BLaER1 (cell line): ENCODE data around the gene MS4A18.
A peak's percentile ranks its signal among the peaks of the same experiment; 100 is the strongest.

ENCODE experiments used
- H3K27ac ChIP-seq: shearing (Covaris generic); formaldehyde crosslinking; 2 replicates; pipeline ENCODE4 v1.8.1; 2022
- H3K27me3 ChIP-seq: shearing (Covaris generic); formaldehyde crosslinking; 2 replicates; pipeline ENCODE4 v1.8.1; 2022
- H3K36me3 ChIP-seq: shearing (Covaris generic); formaldehyde crosslinking; 2 replicates; pipeline ENCODE4 v1.8.1; 2022
- H3K4me1 ChIP-seq: shearing (Covaris generic); formaldehyde crosslinking; 2 replicates; pipeline ENCODE4 v1.8.1; 2022
- H3K4me2 ChIP-seq: shearing (Covaris generic); formaldehyde crosslinking; 2 replicates; pipeline ENCODE4 v1.8.1; 2022
- H3K4me3 ChIP-seq: shearing (Covaris generic); formaldehyde crosslinking; 2 replicates; pipeline ENCODE4 v1.8.1; 2022
- H3K9ac ChIP-seq: shearing (Covaris generic); formaldehyde crosslinking; 2 replicates; pipeline ENCODE4 v1.8.1; 2022
- H3K9me3 ChIP-seq: shearing (Covaris generic); formaldehyde crosslinking; 2 replicates; pipeline ENCODE4 v1.8.1; 2022
- H4K20me1 ChIP-seq: shearing (Covaris generic); formaldehyde crosslinking; 2 replicates; pipeline ENCODE4 v1.8.1; 2022
- Cebpa-rat ChIP-seq: shearing (Covaris generic); IDR thresholded peaks from 2 replicates; pipeline ENCODE4 v1.8.1; 2022

MS4A18 gene

DNA sequence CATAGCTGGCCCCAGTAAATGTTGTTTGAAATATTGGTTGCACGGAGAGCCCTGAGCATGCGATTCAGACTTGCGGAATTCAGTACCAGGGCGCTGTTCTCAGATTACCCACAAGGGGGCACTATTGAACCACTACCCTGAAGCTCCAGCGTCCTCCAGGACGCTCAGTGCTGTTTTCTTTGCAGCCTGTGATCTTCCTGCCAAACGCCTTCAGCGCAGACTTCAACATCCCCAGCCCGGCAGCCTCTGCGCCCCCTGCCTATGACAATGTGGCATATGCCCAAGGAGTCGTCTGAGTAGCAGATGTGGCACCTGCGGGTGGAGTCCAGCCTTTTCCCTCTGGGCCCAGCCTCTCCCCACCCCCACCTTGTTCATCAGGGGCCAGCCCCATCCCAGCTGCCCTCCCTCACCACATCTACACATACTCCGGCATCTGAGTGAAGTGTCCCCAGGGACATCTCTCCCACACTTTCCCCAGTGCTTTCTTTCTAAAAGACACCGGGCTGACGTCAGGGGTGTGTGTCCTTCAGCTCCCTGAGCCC, 51.0 kb downstream of the MS4A18 start:
- Histone ChIP-seq H3K27me3 (no peaks in the 10 kb centered on the region), H3K4me1 (peaks cover 60% of the 10 kb centered on the region), H3K4me3 (no peak overlapping the region), H3K9ac (peak overlapping the region; percentile 15; the same call in 1 of the 2 replicates), H3K9me3 (no peaks in the 10 kb centered on the region), H3K27ac (0 out of 2 replicates have a peak overlapping the region, but pooled peaks have one; percentile 52), H3K36me3 (no peaks in the 10 kb centered on the region), H3K4me2 (peak overlapping the region; percentile 77), H4K20me1 (no peaks in the 10 kb centered on the region)
- no peak for TF ChIP-seq Cebpa-rat

DNA sequence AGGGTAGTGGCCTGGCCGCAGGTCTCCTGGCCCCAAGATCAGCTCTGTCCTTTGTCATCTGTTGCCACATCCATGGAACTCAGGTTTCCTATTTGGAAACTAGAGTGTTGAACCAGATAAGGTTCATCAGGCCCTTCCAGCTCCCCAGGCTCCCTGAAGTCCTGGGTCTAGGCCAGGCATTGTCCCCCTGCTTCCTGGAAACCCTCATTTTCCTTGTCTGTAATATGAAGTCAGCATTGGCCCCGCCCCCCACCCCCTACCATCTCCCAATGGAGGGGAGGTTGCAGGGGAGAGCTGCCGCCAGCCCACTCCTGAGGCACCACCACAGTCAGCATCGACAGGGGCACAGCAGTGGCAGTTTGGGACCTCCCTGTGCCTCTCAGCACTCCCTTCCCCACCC, 51.6 kb downstream of the MS4A18 start:
- H4K20me1 ChIP-seq, result no peaks in the 10 kb centered on the region
- TF ChIP-seq Cebpa-rat, result no peak
- peak overlapping the region; percentile 52; the same call in 1 of the 2 replicates for H3K27ac ChIP-seq
- peak overlapping the region; percentile 15; the same call in 1 of the 2 replicates for H3K9ac ChIP-seq
- no peak overlapping the region for H3K4me3 ChIP-seq
- H3K9me3 ChIP-seq, result no peaks in the 10 kb centered on the region
- H3K4me1 ChIP-seq, result peaks cover 65% of the 10 kb centered on the region
- no peaks in the 10 kb centered on the region for H3K36me3 ChIP-seq
- H3K27me3 ChIP-seq, result no peaks in the 10 kb centered on the region
- H3K4me2 ChIP-seq, result peak overlapping the region; percentile 72

- Histone ChIP-seq H3K9me3 (no peaks in the 10 kb centered on the region), H3K4me2 (peak overlapping the region; percentile 72; the same call in 1 of the 2 replicates), H3K9ac (no peak overlapping the region), H3K27ac (no peak overlapping the region), H3K36me3 (no peaks in the 10 kb centered on the region), H3K4me1 (peaks cover 65% of the 10 kb centered on the region), H3K27me3 (no peaks in the 10 kb centered on the region), H3K4me3 (no peak overlapping the region), H4K20me1 (no peaks in the 10 kb centered on the region)
- TF ChIP-seq Cebpa-rat, result no peak
Observed at GRCh38 chr11:60777106-60777505, 52.6 kb downstream of the MS4A18 start.

- no peak overlapping the region for H3K27ac ChIP-seq
- H3K4me1 ChIP-seq, result peaks cover 61% of the 10 kb centered on the region
- H4K20me1 ChIP-seq, result no peaks in the 10 kb centered on the region
- H3K4me3 ChIP-seq, result no peak overlapping the region
- H3K36me3 ChIP-seq, result no peaks in the 10 kb centered on the region
- H3K9me3 ChIP-seq, result no peaks in the 10 kb centered on the region
- no peak overlapping the region for H3K4me2 ChIP-seq
- no peak for TF ChIP-seq Cebpa-rat
- H3K27me3 ChIP-seq, result no peaks in the 10 kb centered on the region
- no peak overlapping the region for H3K9ac ChIP-seq
Observed at GRCh38 chr11:60777572-60777971, 53.1 kb downstream of the MS4A18 start.

GRCh38 chr11:60780065-60780464, 55.5 kb downstream of the MS4A18 start:
- no peak overlapping the region for H3K27ac ChIP-seq
- no peaks in the 10 kb centered on the region for H4K20me1 ChIP-seq
- no peak overlapping the region for H3K4me2 ChIP-seq
- no peaks in the 10 kb centered on the region for H3K36me3 ChIP-seq
- H3K9ac ChIP-seq, result no peak overlapping the region
- no peak for TF ChIP-seq Cebpa-rat
- no peak overlapping the region for H3K4me3 ChIP-seq
- no peaks in the 10 kb centered on the region for H3K9me3 ChIP-seq
- H3K27me3 ChIP-seq, result no peaks in the 10 kb centered on the region
- H3K4me1 ChIP-seq, result peaks cover 36% of the 10 kb centered on the region

DNA sequence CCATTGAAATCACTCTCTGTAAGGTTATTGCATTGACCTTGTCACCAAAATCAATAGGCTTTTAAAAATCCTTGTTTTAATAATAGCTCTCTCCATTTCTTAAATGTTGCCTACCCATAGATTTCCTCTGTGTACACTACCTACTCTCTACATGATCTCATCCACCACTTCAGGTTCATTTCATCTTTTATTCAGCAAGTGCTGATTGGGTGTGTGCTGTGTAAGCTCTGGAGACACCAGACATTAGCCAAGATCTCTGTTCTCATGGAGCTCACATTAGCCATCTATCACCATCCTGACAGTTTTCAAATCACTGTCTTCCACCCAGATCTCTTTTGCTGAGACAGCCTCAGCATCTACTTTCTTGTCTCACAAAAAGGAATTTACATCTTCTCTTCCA, 56.3 kb downstream of the MS4A18 start:
- no peak overlapping the region for H3K4me3 ChIP-seq
- H3K4me2 ChIP-seq, result no peak overlapping the region
- H3K9me3 ChIP-seq, result no peaks in the 10 kb centered on the region
- no peaks in the 10 kb centered on the region for H3K36me3 ChIP-seq
- H4K20me1 ChIP-seq, result no peaks in the 10 kb centered on the region
- H3K27ac ChIP-seq, result no peak overlapping the region
- H3K9ac ChIP-seq, result no peak overlapping the region
- TF ChIP-seq Cebpa-rat, result no peak
- peaks cover 31% of the 10 kb centered on the region for H3K4me1 ChIP-seq
- H3K27me3 ChIP-seq, result no peaks in the 10 kb centered on the region

DNA sequence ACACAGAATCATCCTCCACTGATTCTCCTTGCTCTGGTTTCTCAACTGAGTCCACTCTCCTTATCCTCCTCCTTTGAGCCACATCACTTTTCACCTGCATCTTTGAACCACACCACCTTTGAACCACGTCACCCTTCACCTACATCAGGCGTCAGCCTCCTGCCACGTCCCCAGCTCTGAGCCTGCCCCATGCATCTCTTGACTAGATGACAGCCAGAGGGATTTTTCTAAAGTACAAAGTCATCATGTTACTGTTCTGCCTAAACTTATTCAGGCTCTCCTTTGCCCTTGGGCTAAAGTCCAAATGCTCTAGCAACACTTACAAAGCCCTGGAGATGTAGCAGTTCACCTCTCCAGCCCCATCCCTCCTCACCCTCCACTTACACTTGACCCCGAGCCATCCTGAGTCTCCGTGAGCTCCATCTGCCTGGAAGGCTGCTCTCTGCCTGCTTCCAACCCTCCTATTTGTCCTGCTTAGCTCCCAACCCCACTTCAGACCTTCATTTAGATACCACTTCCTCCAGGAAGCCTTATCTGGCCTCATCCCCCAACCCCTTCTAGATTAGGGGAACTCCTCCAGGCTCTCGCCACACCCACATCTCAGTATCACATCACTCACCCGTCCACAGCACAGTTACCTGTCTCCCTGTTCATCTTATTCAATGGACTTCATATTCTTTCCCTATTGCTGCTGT, 56.9 kb downstream of the MS4A18 start:
- H3K4me1 ChIP-seq, result peaks cover 30% of the 10 kb centered on the region
- no peaks in the 10 kb centered on the region for H3K9me3 ChIP-seq
- H3K4me3 ChIP-seq, result no peak overlapping the region
- no peak overlapping the region for H3K4me2 ChIP-seq
- H3K36me3 ChIP-seq, result no peaks in the 10 kb centered on the region
- H3K9ac ChIP-seq, result no peak overlapping the region
- H3K27ac ChIP-seq, result no peak overlapping the region
- no peaks in the 10 kb centered on the region for H4K20me1 ChIP-seq
- TF ChIP-seq Cebpa-rat, result no peak
- no peaks in the 10 kb centered on the region for H3K27me3 ChIP-seq

- no peak for TF ChIP-seq Cebpa-rat
- H3K4me3 ChIP-seq, result no peak overlapping the region
Observed at GRCh38 chr11:60781981-60782316, 57.4 kb downstream of the MS4A18 start.

DNA sequence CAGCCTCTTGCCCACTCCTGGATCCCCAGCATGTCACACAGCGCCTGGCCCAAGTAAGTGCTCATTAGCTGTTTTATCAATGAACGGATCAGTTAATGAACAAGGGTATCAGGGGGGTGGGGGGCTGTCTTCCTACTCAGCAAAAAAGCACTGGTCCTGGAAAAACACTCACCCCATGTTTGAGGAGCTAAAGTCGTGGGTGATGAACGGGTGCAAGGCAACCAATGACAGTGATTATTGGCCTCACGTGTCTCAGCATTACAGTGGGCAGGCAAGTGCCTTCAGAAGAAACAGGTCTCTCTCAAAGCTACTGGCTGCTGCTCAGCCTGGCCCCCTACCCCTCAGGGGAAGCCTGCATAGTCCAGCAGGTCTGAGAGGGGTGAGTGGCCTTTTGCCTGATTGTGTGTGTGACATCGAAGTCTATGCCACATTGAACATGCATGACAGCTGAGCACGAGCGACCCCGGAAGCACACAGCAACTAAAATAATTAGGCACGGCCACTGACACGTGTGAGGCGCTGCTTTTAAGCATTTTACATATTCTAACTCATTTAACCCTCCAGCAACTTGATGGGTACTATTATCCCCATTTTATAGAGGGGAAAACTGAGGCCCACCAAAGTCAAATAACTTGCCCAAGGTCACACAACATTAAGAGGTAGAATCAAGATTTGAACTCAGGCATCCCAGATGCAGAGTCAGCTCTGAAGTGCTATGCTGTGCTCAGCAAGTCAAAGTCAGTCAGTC, 58.0 kb downstream of the MS4A18 start:
- no peaks in the 10 kb centered on the region for H3K27me3 ChIP-seq
- no peak for TF ChIP-seq Cebpa-rat
- H3K4me3 ChIP-seq, result no peak overlapping the region
- H3K36me3 ChIP-seq, result no peaks in the 10 kb centered on the region
- H3K4me1 ChIP-seq, result peaks cover 30% of the 10 kb centered on the region
- no peak overlapping the region for H3K4me2 ChIP-seq
- no peaks in the 10 kb centered on the region for H3K9me3 ChIP-seq
- no peak overlapping the region for H3K9ac ChIP-seq
- no peak overlapping the region for H3K27ac ChIP-seq
- H4K20me1 ChIP-seq, result no peaks in the 10 kb centered on the region

More at GRCh38 chr11:60781981-60782316, 57.4 kb downstream of the MS4A18 start:
- Histone ChIP-seq H3K4me1 (peaks cover 30% of the 10 kb centered on the region), H3K9ac (no peak overlapping the region), H3K27me3 (no peaks in the 10 kb centered on the region), H4K20me1 (no peaks in the 10 kb centered on the region), H3K36me3 (no peaks in the 10 kb centered on the region), H3K9me3 (no peaks in the 10 kb centered on the region), H3K4me2 (no peak overlapping the region), H3K27ac (no peak overlapping the region)

- Histone ChIP-seq H3K9me3 (no peaks in the 10 kb centered on the region), H3K4me1 (peaks cover 30% of the 10 kb centered on the region), H3K27ac (no peak overlapping the region), H3K36me3 (no peaks in the 10 kb centered on the region), H3K4me2 (no peak overlapping the region), H4K20me1 (no peaks in the 10 kb centered on the region), H3K4me3 (no peak overlapping the region), H3K9ac (no peak overlapping the region), H3K27me3 (no peaks in the 10 kb centered on the region)
- no peak for TF ChIP-seq Cebpa-rat
Observed at GRCh38 chr11:60783141-60783484, 58.6 kb downstream of the MS4A18 start.
